GM21619 (cell line): Measurements from ENCODE around the gene TRAPPC3.

ENCODE experiments used
- ATAC-seq: cut with Tn5 transposase; IDR thresholded peaks from one replicate; pipeline ENCODE4 v1.9.1; 2021; ENCODE audit not compliant: unreplicated experiment

TRAPPC3 gene

DNA sequence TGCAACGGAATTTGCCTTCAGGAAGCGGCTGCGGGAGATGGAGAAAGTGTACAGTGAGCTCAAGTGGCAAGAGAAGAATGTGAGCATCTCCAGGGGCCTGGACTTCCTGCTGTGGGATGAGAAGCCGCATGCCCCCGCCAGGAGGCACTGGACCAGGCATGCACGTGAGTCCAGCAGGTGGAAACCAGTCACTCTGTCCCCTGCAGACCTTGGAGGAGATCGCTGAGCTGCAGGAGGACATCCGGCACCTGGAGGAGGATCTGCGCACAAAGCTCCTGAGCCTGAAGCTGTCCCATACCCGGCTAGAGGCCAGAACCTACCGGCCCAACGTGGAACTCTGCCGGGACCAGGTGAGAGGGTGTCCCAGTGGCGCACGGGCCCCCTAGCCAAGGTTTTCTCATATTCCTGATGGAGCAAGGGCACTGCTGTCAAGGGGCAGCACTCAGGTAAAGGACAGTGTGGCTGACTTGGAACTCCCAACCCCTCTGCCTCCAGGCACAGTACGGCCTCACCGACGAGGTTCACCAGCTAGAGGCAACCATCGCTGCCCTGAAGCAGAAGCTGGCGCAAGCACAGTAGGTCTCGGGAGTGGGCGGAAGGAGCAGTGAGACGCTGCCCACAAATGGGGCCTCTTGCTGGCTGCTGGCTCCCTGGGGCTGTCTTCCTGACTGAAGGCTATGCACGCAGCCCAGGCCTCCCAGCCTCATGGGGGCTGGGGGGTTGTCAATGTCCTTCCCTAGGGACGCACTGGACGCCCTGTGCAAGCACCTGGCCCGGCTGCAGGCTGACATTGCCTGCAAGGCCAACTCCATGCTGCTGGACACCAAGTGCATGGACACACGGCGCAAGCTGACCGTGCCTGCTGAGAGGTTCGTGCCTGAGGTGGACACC is 61.8 kb downstream of the TRAPPC3 start:
- no peak for ATAC-seq
